GM18499 (cell line): Measurements from ENCODE around the gene HEY2.
"Not testable (repeated sequence)": the region's sequence is repeated elsewhere in the genome, so short reads cannot be mapped to it uniquely, and the experiment has no call there.

Experiments
- ATAC-seq: cut with Tn5 transposase; IDR thresholded peaks from one replicate; pipeline ENCODE4 v1.9.1; 2021; ENCODE audit warnings: moderate number of reproducible peaks; ENCODE audit not compliant: insufficient read depth, unreplicated experiment

HEY2 gene

GRCh38 chr6:125749173-125749864 is at the start of gene HEY2:
Gene HEY2 (plus strand): TSS chr6:125749632. CDS start chr6:125749777, 145 bp downstream.
- peak; percentile 37 for ATAC-seq

GRCh38 chr6:125700581-125701353 is 48.7 kb upstream of the HEY2 start:
- no peak for ATAC-seq

- no peak for ATAC-seq
Measured at GRCh38 chr6:125701354-125701668, 48.1 kb upstream of the HEY2 start.

- not testable (repeated sequence) for ATAC-seq
Measured at GRCh38 chr6:125703882-125704281, 45.5 kb upstream of the HEY2 start.

- ATAC-seq, result no peak
Measured at GRCh38 chr6:125707615-125708243, 41.7 kb upstream of the HEY2 start.

- no peak for ATAC-seq
Measured at GRCh38 chr6:125711013-125711675, 38.3 kb upstream of the HEY2 start.

GRCh38 chr6:125714441-125715090 is 34.9 kb upstream of the HEY2 start:
- ATAC-seq, result peak; percentile 44

GRCh38 chr6:125717120-125717731 is 32.2 kb upstream of the HEY2 start:
- peak; percentile 78 for ATAC-seq

GRCh38 chr6:125718109-125718508 is 31.3 kb upstream of the HEY2 start:
- no peak for ATAC-seq

- ATAC-seq, result no peak
Measured at GRCh38 chr6:125722886-125723285, 26.5 kb upstream of the HEY2 start.

- ATAC-seq, result no peak
Measured at GRCh38 chr6:125727216-125727615, 22.2 kb upstream of the HEY2 start.

- no peak for ATAC-seq
Measured at GRCh38 chr6:125728739-125729138, 20.7 kb upstream of the HEY2 start.

GRCh38 chr6:125729983-125730382 is 19.4 kb upstream of the HEY2 start:
- no peak for ATAC-seq

GRCh38 chr6:125732398-125732797 is 17.0 kb upstream of the HEY2 start:
- ATAC-seq, result no peak

- ATAC-seq, result no peak
Measured at GRCh38 chr6:125733516-125734300, 15.7 kb upstream of the HEY2 start.

- no peak for ATAC-seq
Measured at GRCh38 chr6:125738276-125738675, 11.2 kb upstream of the HEY2 start.

- ATAC-seq, result no peak
Measured at GRCh38 chr6:125739364-125739763, 10.1 kb upstream of the HEY2 start.

- ATAC-seq, result no peak
Measured at GRCh38 chr6:125741336-125741735, 8.1 kb upstream of the HEY2 start.

GRCh38 chr6:125742024-125742423 is 7.4 kb upstream of the HEY2 start:
- ATAC-seq, result no peak
